Heart left ventricle (tissue), 13 donors: ENCODE measurements around the gene MRPL45.
"Not testable (repeated sequence)": the region's sequence is repeated elsewhere in the genome, so short reads cannot be mapped to it uniquely, and the experiment has no call there.

Experiments
- POLR2A ChIP-seq, 2 donors: fragments of 450-650 bp; IDR thresholded peaks; one replicate each; pipeline ENCODE4 v1.6.1; 2017; ENCODE audit warnings: antibody characterized with exemption in 2 of 2, mild to moderate bottlenecking in 2 of 2, moderate library complexity in 2 of 2
- TF ChIP-seq, protein P1 (sequence below), 12 donors: fragments of 200-600 bp; sonication (generic) in 4 of 12; IDR thresholded peaks; one replicate each; pipeline versions ENCODE4 v1.5.0 to v1.8.0; 2018 to 2022; ENCODE audit warnings: antibody characterized with exemption in 12 of 12, mild to moderate bottlenecking in 5 of 12
- donor health status: ischemic (EF 13 %, LVEDD 7.1; RV severe dilation, severe dysfunction).
- donor health status: DM: no; HTN: yes; CAD: no.
- donor health status: DM: no; HTN: no; CAD: no.
- donor health status: ischemic (EF 25% LVEDD 6.9; RV normal size, moderate dysfunction).
- donor health status: ischemic (EF 25% LVEDD 5.7; RV mildly dilated, moderate dysfunction).
- donor health status: ischemic (EF 35%, LVEDD 5.7; RV mildly dilated, moderate dysfunction).
- donor health status: nonischemic (EF 11% LVEDD 7.7; RV severe dilation, severe dysfunction).
- donor health status: DM: yes; HTN: yes; CAD: no.
- donor health status: PGD.
- donor health status: ischemic (EF 29% LVEDD 5.4; RV normal size, mild dysfunction).
- donor health status: nonischemic (EF 23%, LVEDD 6.1; RV moderate dilation, normal function).

DNA sequence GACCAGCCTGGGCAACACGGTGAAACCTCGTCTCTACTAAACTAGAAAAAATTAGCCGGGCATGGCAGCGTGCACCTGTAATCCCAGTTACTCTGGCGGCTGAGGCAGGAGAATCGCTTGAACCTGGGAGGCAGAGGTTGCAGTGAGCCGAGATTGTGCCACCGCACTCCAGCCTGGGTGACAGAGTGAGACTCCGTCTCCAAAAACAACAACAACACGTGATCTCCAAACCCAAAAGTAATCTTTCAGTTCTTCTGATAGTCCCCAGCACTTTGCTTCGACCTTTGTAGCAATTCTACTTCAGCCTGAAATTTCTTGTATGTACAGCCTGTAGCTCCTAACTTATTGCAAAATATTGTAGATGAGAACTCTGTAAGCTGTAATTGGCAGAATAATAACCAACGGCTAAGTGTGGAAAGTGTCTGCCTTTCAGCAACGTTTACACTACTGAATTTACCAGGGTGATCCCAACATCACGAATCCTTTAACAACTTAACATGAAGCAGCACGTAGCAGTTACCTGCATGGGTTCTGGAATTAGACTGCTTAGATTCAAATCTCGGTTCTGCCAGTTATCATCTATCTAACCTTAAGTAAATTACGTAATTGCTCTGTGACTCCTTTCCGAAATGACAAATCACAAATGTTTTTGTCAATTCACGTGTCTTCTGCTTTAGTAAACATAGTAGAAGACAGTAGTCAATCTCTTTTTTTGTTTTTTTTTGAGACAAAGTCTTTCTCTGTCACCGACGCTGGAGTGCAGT is 1.2 kb upstream of the MRPL45 start:
- TF ChIP-seq, protein P1, sequence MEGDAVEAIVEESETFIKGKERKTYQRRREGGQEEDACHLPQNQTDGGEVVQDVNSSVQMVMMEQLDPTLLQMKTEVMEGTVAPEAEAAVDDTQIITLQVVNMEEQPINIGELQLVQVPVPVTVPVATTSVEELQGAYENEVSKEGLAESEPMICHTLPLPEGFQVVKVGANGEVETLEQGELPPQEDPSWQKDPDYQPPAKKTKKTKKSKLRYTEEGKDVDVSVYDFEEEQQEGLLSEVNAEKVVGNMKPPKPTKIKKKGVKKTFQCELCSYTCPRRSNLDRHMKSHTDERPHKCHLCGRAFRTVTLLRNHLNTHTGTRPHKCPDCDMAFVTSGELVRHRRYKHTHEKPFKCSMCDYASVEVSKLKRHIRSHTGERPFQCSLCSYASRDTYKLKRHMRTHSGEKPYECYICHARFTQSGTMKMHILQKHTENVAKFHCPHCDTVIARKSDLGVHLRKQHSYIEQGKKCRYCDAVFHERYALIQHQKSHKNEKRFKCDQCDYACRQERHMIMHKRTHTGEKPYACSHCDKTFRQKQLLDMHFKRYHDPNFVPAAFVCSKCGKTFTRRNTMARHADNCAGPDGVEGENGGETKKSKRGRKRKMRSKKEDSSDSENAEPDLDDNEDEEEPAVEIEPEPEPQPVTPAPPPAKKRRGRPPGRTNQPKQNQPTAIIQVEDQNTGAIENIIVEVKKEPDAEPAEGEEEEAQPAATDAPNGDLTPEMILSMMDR (IDR thresholded peaks at IDR 0.05) = not testable (repeated sequence)
- TF ChIP-seq POLR2A (IDR thresholded peaks at IDR 0.05) = not testable (repeated sequence)
